ENCODE measurements around the gene ORC5.

DNA sequence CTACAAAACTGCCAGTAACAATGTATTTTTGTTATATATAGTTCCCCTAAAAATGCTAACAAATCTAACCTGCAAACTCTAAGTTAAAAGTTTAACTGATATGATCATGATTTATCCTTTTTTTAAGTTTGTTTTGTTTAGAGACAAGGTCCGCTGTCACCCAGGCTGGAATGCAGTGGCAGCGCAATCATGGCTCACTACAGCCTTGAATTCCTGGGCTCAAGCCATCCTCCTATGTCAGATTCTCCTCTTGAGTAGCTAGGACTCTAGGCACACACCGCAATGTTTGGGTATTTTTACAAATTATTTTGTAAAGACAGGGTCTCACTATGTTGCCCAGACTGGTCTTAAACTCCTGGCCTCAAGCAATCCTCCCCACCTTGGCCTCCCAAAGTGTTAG lies 46.6 kb downstream of the ORC5 start:
- TF ChIP-seq, protein P1, sequence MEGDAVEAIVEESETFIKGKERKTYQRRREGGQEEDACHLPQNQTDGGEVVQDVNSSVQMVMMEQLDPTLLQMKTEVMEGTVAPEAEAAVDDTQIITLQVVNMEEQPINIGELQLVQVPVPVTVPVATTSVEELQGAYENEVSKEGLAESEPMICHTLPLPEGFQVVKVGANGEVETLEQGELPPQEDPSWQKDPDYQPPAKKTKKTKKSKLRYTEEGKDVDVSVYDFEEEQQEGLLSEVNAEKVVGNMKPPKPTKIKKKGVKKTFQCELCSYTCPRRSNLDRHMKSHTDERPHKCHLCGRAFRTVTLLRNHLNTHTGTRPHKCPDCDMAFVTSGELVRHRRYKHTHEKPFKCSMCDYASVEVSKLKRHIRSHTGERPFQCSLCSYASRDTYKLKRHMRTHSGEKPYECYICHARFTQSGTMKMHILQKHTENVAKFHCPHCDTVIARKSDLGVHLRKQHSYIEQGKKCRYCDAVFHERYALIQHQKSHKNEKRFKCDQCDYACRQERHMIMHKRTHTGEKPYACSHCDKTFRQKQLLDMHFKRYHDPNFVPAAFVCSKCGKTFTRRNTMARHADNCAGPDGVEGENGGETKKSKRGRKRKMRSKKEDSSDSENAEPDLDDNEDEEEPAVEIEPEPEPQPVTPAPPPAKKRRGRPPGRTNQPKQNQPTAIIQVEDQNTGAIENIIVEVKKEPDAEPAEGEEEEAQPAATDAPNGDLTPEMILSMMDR (IDR thresholded peaks at IDR 0.05): no peak
- no peak for TF ChIP-seq POLR2AphosphoS5 (IDR thresholded peaks at IDR 0.05)
